ENCODE measurements around the gene BEAN1. TPM values are rescaled to one million over a fixed set of nuclear protein-coding genes. Genes with fewer than 3 reads are reported as not detected.

BEAN1 gene
- total RNA-seq, 1 donor from 2014 or later = 0.87 TPM

- Histone ChIP-seq H3K27ac (no peak overlapping the region), H3K9me3 (no peaks in the 10 kb centered on the region), H3K36me3 (no peaks in the 10 kb centered on the region), H3K4me1 (no peaks in the 10 kb centered on the region), H3K4me3 (no peak overlapping the region), H3K27me3 (no peaks in the 10 kb centered on the region)
- DNase-seq = no peak
- no peak for ATAC-seq
- intact Hi-C loops (cut with DNase I) = loop anchor here (10.0 kb wide), 1 partner anchor 85 kb away; no protein-coding TSS in a partner anchor
- TF ChIP-seq, protein P1, sequence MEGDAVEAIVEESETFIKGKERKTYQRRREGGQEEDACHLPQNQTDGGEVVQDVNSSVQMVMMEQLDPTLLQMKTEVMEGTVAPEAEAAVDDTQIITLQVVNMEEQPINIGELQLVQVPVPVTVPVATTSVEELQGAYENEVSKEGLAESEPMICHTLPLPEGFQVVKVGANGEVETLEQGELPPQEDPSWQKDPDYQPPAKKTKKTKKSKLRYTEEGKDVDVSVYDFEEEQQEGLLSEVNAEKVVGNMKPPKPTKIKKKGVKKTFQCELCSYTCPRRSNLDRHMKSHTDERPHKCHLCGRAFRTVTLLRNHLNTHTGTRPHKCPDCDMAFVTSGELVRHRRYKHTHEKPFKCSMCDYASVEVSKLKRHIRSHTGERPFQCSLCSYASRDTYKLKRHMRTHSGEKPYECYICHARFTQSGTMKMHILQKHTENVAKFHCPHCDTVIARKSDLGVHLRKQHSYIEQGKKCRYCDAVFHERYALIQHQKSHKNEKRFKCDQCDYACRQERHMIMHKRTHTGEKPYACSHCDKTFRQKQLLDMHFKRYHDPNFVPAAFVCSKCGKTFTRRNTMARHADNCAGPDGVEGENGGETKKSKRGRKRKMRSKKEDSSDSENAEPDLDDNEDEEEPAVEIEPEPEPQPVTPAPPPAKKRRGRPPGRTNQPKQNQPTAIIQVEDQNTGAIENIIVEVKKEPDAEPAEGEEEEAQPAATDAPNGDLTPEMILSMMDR (IDR thresholded peaks at IDR 0.05) = no peak
These were observed 27.2 kb upstream of the BEAN1 start for GRCh38 chr16:66399930-66400329.

- no peaks in the 10 kb centered on the region for H3K9me3 ChIP-seq
- H3K36me3 ChIP-seq = no peaks in the 10 kb centered on the region
- H3K4me1 ChIP-seq = no peaks in the 10 kb centered on the region
- ATAC-seq (no peak), DNase-seq (no peak)
- no peak overlapping the region for H3K27ac ChIP-seq
- H3K4me3 ChIP-seq = no peak overlapping the region
- intact Hi-C loops (cut with DNase I) = loop anchor here (10.0 kb wide), 1 partner anchor 84 kb away; no protein-coding TSS in a partner anchor
- H3K27me3 ChIP-seq = no peaks in the 10 kb centered on the region
- TF ChIP-seq, protein P1 (IDR thresholded peaks at IDR 0.05) = no peak
These were observed 26.4 kb upstream of the BEAN1 start for GRCh38 chr16:66400503-66401380.

DNA sequence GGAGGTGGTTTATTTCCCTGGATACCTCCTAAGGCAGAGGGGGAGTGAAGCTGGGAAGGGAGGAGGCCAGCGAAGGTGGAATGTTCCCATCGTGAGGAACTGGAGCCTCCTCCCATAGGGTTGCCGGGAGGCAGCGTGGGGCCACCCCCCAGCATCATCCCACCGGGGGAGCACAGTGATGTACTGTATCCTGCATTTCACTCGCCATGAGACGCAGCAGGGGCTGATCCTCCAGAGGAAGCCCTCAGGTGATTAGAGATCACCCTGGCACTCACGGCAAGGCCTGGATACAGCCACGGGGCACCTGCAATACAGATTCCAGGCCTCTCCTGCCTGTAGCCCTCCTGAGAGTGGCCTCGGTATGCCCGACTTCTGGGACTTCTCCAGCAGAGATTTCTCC is 25.5 kb upstream of the BEAN1 start:
- H3K27ac ChIP-seq = no peak overlapping the region
- ATAC-seq = no peak
- peaks cover 3% of the 10 kb centered on the region for H3K27me3 ChIP-seq
- intact Hi-C loops (cut with DNase I) = loop anchor here (10.0 kb wide), 1 partner anchor 83 kb away; no protein-coding TSS in a partner anchor
- H3K9me3 ChIP-seq = no peaks in the 10 kb centered on the region
- no peak for DNase-seq
- TF ChIP-seq, protein P1 (IDR thresholded peaks at IDR 0.05) = no peak
- H3K36me3 ChIP-seq = no peaks in the 10 kb centered on the region
- H3K4me1 ChIP-seq = peaks cover 1% of the 10 kb centered on the region
- no peak overlapping the region for H3K4me3 ChIP-seq

GRCh38 chr16:66402166-66402565 is 24.9 kb upstream of the BEAN1 start:
- DNase-seq (no peak), ATAC-seq (no peak)
- TF ChIP-seq, protein P1 (IDR thresholded peaks at IDR 0.05) = no peak
- no peaks in the 10 kb centered on the region for H3K36me3 ChIP-seq
- no peak overlapping the region for H3K27ac ChIP-seq
- H3K9me3 ChIP-seq = no peaks in the 10 kb centered on the region
- H3K4me1 ChIP-seq = peaks cover 7% of the 10 kb centered on the region
- no peak overlapping the region for H3K4me3 ChIP-seq
- intact Hi-C loops (cut with DNase I) = loop anchor here (10.0 kb wide), 1 partner anchor 83 kb away; no protein-coding TSS in a partner anchor
- peaks cover 3% of the 10 kb centered on the region for H3K27me3 ChIP-seq

DNA sequence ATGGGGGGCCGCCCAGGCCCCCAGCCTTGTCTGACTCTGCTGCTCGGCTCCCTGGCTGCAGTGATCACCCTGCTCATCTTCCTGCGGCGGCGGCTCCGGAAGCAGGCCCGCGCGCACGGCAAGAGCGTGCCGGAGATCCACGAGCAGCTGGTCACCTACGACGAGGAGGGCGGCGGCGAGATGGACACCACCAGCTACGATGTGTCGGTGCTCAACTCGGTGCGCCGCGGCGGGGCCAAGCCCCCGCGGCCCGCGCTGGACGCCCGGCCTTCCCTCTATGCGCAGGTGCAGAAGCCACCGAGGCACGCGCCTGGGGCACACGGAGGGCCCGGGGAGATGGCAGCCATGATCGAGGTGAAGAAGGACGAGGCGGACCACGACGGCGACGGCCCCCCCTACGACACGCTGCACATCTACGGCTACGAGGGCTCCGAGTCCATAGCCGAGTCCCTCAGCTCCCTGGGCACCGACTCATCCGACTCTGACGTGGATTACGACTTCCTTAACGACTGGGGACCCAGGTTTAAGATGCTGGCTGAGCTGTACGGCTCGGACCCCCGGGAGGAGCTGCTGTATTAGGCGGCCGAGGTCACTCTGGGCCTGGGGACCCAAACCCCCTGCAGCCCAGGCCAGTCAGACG is 24.4 kb upstream of the BEAN1 start:
- H3K27me3 ChIP-seq = peaks cover 3% of the 10 kb centered on the region
- H3K36me3 ChIP-seq = no peaks in the 10 kb centered on the region
- peaks cover 10% of the 10 kb centered on the region for H3K4me1 ChIP-seq
- intact Hi-C loops (cut with DNase I) = loop anchor here (10.0 kb wide), 1 partner anchor 82 kb away; no protein-coding TSS in a partner anchor
- H3K4me3 ChIP-seq = no peak overlapping the region
- DNase-seq = no peak
- TF ChIP-seq, protein P1 (IDR thresholded peaks at IDR 0.05) = no peak
- no peak for ATAC-seq
- H3K27ac ChIP-seq = no peak overlapping the region
- H3K9me3 ChIP-seq = no peaks in the 10 kb centered on the region
